ENCODE measurements around the gene NINJ2.

GRCh38 chr12:573232-573631 lies 90.0 kb downstream of the NINJ2 start:
- TF ChIP-seq, protein P1, sequence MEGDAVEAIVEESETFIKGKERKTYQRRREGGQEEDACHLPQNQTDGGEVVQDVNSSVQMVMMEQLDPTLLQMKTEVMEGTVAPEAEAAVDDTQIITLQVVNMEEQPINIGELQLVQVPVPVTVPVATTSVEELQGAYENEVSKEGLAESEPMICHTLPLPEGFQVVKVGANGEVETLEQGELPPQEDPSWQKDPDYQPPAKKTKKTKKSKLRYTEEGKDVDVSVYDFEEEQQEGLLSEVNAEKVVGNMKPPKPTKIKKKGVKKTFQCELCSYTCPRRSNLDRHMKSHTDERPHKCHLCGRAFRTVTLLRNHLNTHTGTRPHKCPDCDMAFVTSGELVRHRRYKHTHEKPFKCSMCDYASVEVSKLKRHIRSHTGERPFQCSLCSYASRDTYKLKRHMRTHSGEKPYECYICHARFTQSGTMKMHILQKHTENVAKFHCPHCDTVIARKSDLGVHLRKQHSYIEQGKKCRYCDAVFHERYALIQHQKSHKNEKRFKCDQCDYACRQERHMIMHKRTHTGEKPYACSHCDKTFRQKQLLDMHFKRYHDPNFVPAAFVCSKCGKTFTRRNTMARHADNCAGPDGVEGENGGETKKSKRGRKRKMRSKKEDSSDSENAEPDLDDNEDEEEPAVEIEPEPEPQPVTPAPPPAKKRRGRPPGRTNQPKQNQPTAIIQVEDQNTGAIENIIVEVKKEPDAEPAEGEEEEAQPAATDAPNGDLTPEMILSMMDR (IDR thresholded peaks at IDR 0.05): no peak
- TF ChIP-seq POLR2A (IDR thresholded peaks at IDR 0.05): no peak
